K562 (cell line): ENCODE measurements around the gene LY6G6F. TPM values are rescaled to one million over a fixed set of nuclear protein-coding genes. Genes with fewer than 3 reads are reported as not detected.
A peak's percentile ranks its signal among the peaks of the same experiment; 100 is the strongest.

ENCODE experiments used
- ATF1 ChIP-seq, 2 experiments: fragments of 450-650 bp in 1 of 2; IDR thresholded peaks; 2 replicates each; pipeline ENCODE4 v1.6.1; 2016; ENCODE audit warnings: missing compliant biosample characterization in 1 of 2, missing genetic modification characterization in 1 of 2
- CHAMP1 ChIP-seq: fragments of 450-650 bp; IDR thresholded peaks from 2 replicates; pipeline ENCODE4 v1.6.1; 2016; ENCODE audit warnings: mild to moderate bottlenecking
- CREB3 ChIP-seq: fragments of 450-650 bp; conservative IDR thresholded peaks from 2 replicates; pipeline ENCODE4 v1.6.1; 2016; ENCODE audit warnings: missing genetic modification characterization, low read depth, mild to moderate bottlenecking, missing compliant biosample characterization, moderate library complexity
- FOXJ2 ChIP-seq: fragments of 200-800 bp; sonication (Bioruptor generic); IDR thresholded peaks from 2 replicates; pipeline ENCODE4 v1.6.1; 2016; ENCODE audit warnings: missing genetic modification characterization, missing compliant biosample characterization
- GABPA ChIP-seq: fragments of 200-800 bp; sonication (Bioruptor generic); conservative IDR thresholded peaks from 2 replicates; pipeline ENCODE4 v1.6.1; 2016; ENCODE audit warnings: low read depth, missing genetic modification characterization, missing compliant biosample characterization
- GATAD2B ChIP-seq: fragments of 450-650 bp; IDR thresholded peaks from 2 replicates; pipeline ENCODE4 v1.6.1; 2017; ENCODE audit warnings: mild to moderate bottlenecking, borderline replicate concordance
- GTF3C2 ChIP-seq: IDR thresholded peaks from 3 replicates; pipeline ENCODE4 v1.6.1; 2011; ENCODE audit warnings: borderline replicate concordance, mild to moderate bottlenecking, moderate library complexity; ENCODE audit not compliant: insufficient read length; ENCODE audit errors: extremely low read depth
- KAT7 ChIP-seq: sonication (generic); formaldehyde crosslinking; IDR thresholded peaks from 2 replicates; pipeline ENCODE4 v1.8.0; 2022; ENCODE audit warnings: missing genetic modification reagents, mild to moderate bottlenecking, borderline replicate concordance
- MAFK ChIP-seq: IDR thresholded peaks from 2 replicates; pipeline ENCODE4 v1.6.1; 2011; ENCODE audit warnings: low read length, improper control_type of control experiment
- MCM5 ChIP-seq: fragments of 450-650 bp; IDR thresholded peaks from 2 replicates; pipeline ENCODE4 v1.6.1; 2016; ENCODE audit warnings: low read depth
- NCOA4 ChIP-seq: fragments of 450-650 bp; IDR thresholded peaks from 2 replicates; pipeline ENCODE4 v1.6.1; 2018; ENCODE audit warnings: mild to moderate bottlenecking; ENCODE audit not compliant: partially characterized antibody
- RCOR1 ChIP-seq, 2 experiments: IDR thresholded peaks; 2 replicates each; pipeline ENCODE4 v1.6.1; 2012; ENCODE audit warnings: low read depth in 2 of 2, low read length in 2 of 2, borderline replicate concordance in 1 of 2, improper control_type of control experiment in 1 of 2
- SMAD4 ChIP-seq: fragments of 250-450 bp; sonication (Bioruptor Pico); conservative IDR thresholded peaks from 2 replicates; pipeline ENCODE4 v1.8.0; 2021; ENCODE audit warnings: inconsistent platforms, mild to moderate bottlenecking, moderate library complexity
- SRSF7 ChIP-seq: fragments of 200-400 bp; formaldehyde crosslinking; optimal IDR thresholded peaks from 2 replicates; pipeline ENCODE3; 2017; ENCODE audit warnings: mild to moderate bottlenecking, low read depth, low read length
- TGIF2 ChIP-seq: sonication (generic); formaldehyde crosslinking; IDR thresholded peaks from 2 replicates; pipeline ENCODE4 v1.8.1; 2022; ENCODE audit warnings: mild to moderate bottlenecking, missing genetic modification reagents, moderate library complexity
- VEZF1 ChIP-seq: fragments of 200-800 bp; sonication (Bioruptor generic); IDR thresholded peaks from 2 replicates; pipeline ENCODE4 v1.6.1; 2017; ENCODE audit warnings: missing genetic modification characterization, missing compliant biosample characterization
- ZBTB2 ChIP-seq: fragments of 450-650 bp; IDR thresholded peaks from 2 replicates; pipeline ENCODE4 v1.6.1; 2016; ENCODE audit warnings: antibody characterized with exemption
- ZFX ChIP-seq: sonication (generic); formaldehyde crosslinking; IDR thresholded peaks from 2 replicates; pipeline ENCODE4 v1.8.0; 2022; ENCODE audit warnings: mild to moderate bottlenecking, missing genetic modification reagents, moderate library complexity
- ZNF212 ChIP-seq: fragments of 450-650 bp; formaldehyde crosslinking; IDR thresholded peaks from 2 replicates; pipeline ENCODE4 v1.4.0; 2020; ENCODE audit warnings: mild to moderate bottlenecking
- ZNF668 ChIP-seq: fragments of 250-450 bp; sonication (Bioruptor Pico); IDR thresholded peaks from 2 replicates; pipeline ENCODE4 v1.8.0; 2022; ENCODE audit warnings: mild to moderate bottlenecking, inconsistent platforms
- polyA plus RNA-seq, 8 experiments: library from polyadenylated mRNA; depleted of rRNA in 4 of 8; stranded (reverse) in 5 of 8; unstranded in 3 of 8; fragments of >200 nt; fragmentation: Nextera tagmentation in 2 of 8; fragmentation: Illumina TruSeq in 1 of 8; extraction: Ambion mirVana in 2 of 8; extraction: Trizol in 1 of 8; gene quantifications; 2 replicates each; pipeline versions ENCODE4 v1.2.1 to v1.2.3, GENCODE V29; 2011 to 2014; ENCODE audit warnings: inconsistent platforms in 1 of 8, missing spikeins in 1 of 8
- total RNA-seq, 7 experiments: library from RNA; depleted of rRNA in 6 of 7; stranded (reverse); fragments of >200 nt in 6 of 7; fragmentation: Illumina TruSeq in 2 of 7; extraction: Trizol in 2 of 7; gene quantifications; 2 replicates each; pipeline versions ENCODE4 v1.2.1 to v1.2.3, GENCODE V29; 2011 to 2021; ENCODE audit warnings: low replicate concordance in 1 of 7

LY6G6F gene
- total and polyA plus RNA-seq, 9 of the 15 experiments (the other 6 are each of a cell fraction or from before 2014, with no cell fraction given) = 0.14 to 0.50 (median 0.28) TPM; not detected in 2

GRCh38 chr6:31676904-31677303, 29.8 kb upstream of the LY6G6F start (continued):
- TF ChIP-seq VEZF1 (CRISPR knock-in tag) (peak; percentile 68), ZBTB2 (no peak), ATF1 (CRISPR knock-in tag; IDR thresholded peaks at IDR 0.05) (no peak), ATF1 (tag; IDR thresholded peaks at IDR 0.05) (peak; percentile 93), FOXJ2 (tag) (no peak), RCOR1 (IDR thresholded peaks at IDR 0.05; ENCODE audit: borderline replicate concordance in 1 of 2, low read depth in 2 of 2, low read length in 2 of 2) (no peak), MCM5 (no peak), TGIF2 (CRISPR knock-in tag) (no peak), GTF3C2 (no peak), MAFK (no peak), KAT7 (CRISPR knock-in tag) (no peak), ZNF668 (CRISPR knock-in tag) (no peak), GATAD2B (no peak), ZNF212 (CRISPR knock-in tag) (0 out of 2 replicates have a peak, but pooled peaks have one; percentile 27), GABPA (tag) (no peak), ZFX (CRISPR knock-in tag) (no peak), CREB3 (tag) (no peak), CHAMP1 (no peak), NCOA4 (no peak), SMAD4 (CRISPR knock-in tag) (peak; percentile 51), SRSF7 (no peak)
